K562 (cell line): Measurements from ENCODE around the gene SAMD4A.

Source experiments
- GTF2F1 ChIP-seq: IDR thresholded peaks from 2 replicates; pipeline ENCODE4 v1.6.1; 2011; ENCODE audit warnings: low read depth, low read length, improper control_type of control experiment
- NR3C1 ChIP-seq: sonication (generic); formaldehyde crosslinking; IDR thresholded peaks from 2 replicates; pipeline ENCODE4 v1.8.1; 2022; ENCODE audit warnings: missing genetic modification reagents
- TF ChIP-seq, protein P1 (sequence below), 3 experiments: IDR thresholded peaks in 2 of 3; conservative IDR thresholded peaks in 1 of 3; 2 replicates each; pipeline ENCODE4 v1.5.1; 2011 to 2012; ENCODE audit warnings: low read length in 3 of 3, mild to moderate bottlenecking in 3 of 3, control low read depth in 2 of 3, improper control_type of control experiment in 1 of 3, inconsistent platforms in 1 of 3, low read depth in 1 of 3, mixed read lengths in 1 of 3, moderate library complexity in 1 of 3; ENCODE audit not compliant: insufficient read depth in 2 of 3

DNA sequence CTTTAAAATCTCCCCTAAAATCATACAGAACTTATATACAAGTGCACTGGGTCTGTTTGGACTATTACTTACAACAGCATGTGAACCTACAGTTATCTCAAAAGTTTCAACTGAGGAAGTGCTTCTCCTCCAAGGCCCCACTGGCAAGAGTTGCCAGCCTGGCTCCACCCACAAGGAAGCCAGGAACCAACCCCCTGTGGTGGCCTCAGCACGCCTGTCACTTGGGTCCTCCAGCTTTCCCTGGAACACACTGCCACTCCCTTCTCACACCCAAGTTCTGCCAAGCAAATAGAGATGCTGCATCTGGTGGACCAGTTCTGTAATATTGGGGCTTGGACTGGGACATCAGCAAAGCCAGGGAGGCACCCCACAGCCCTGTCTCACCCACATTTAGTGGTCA, 220.3 kb downstream of the SAMD4A start:
- TF ChIP-seq, protein P1, sequence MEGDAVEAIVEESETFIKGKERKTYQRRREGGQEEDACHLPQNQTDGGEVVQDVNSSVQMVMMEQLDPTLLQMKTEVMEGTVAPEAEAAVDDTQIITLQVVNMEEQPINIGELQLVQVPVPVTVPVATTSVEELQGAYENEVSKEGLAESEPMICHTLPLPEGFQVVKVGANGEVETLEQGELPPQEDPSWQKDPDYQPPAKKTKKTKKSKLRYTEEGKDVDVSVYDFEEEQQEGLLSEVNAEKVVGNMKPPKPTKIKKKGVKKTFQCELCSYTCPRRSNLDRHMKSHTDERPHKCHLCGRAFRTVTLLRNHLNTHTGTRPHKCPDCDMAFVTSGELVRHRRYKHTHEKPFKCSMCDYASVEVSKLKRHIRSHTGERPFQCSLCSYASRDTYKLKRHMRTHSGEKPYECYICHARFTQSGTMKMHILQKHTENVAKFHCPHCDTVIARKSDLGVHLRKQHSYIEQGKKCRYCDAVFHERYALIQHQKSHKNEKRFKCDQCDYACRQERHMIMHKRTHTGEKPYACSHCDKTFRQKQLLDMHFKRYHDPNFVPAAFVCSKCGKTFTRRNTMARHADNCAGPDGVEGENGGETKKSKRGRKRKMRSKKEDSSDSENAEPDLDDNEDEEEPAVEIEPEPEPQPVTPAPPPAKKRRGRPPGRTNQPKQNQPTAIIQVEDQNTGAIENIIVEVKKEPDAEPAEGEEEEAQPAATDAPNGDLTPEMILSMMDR (IDR thresholded peaks at IDR 0.05 in 2 of 3, conservative IDR thresholded peaks at IDR 0.05 in 1 of 3; ENCODE audit: insufficient read depth in 2 of 3, low read depth in 1 of 3, low read length in 3 of 3), result no peak
- TF ChIP-seq GTF2F1, result no peak
- no peak for TF ChIP-seq NR3C1 (CRISPR knock-in tag)
